Cardiac fibroblast (primary cell): Measurements from ENCODE around the gene CHST3.

Experiments used
- DNase-seq, 2 donors: peaks; one replicate each; pipeline versions ENCODE4 v3.0.0 to v3.0.0-alpha.2; 2010; ENCODE audit warnings: low read depth in 2 of 2
- H3K4me3 ChIP-seq, 2 donors: replicated peaks in 1 of 2; 1 replicate in 1 of 2; 2 replicates in 1 of 2; pipeline ENCODE4 v1.5.1; 2011; ENCODE audit warnings: low read depth in 2 of 2, low read length in 2 of 2, mild to moderate bottlenecking in 2 of 2, moderate library complexity in 1 of 2
- CTCF ChIP-seq: IDR thresholded peaks from one replicate; pipeline ENCODE4 v1.5.1; 2011; ENCODE audit warnings: low read depth, mild to moderate bottlenecking, low read length, inconsistent platforms

CHST3 gene

GRCh38 chr10:71938211-71938610 lies 26.0 kb upstream of the CHST3 start:
- no peak for TF ChIP-seq CTCF
- DNase-seq = no peak
- no peak overlapping the region for H3K4me3 ChIP-seq

- H3K4me3 ChIP-seq = no peak overlapping the region
- no peak for TF ChIP-seq CTCF
- DNase-seq = no peak
These were observed 24.9 kb upstream of the CHST3 start for GRCh38 chr10:71939304-71939703.

- no peak for TF ChIP-seq CTCF
- H3K4me3 ChIP-seq = no peak overlapping the region
- DNase-seq = no peak
These were observed 24.2 kb upstream of the CHST3 start for GRCh38 chr10:71939861-71940474.

- TF ChIP-seq CTCF = no peak
- no peak for DNase-seq
These were observed 23.4 kb upstream of the CHST3 start for GRCh38 chr10:71940752-71941151.

GRCh38 chr10:71941318-71941717 lies 22.9 kb upstream of the CHST3 start:
- TF ChIP-seq CTCF = no peak
- no peak for DNase-seq
- no peak overlapping the region for H3K4me3 ChIP-seq

More at GRCh38 chr10:71940752-71941151, 23.4 kb upstream of the CHST3 start:
- H3K4me3 ChIP-seq = no peak overlapping the region

GRCh38 chr10:71945819-71946474 lies 18.2 kb upstream of the CHST3 start:
- no peak for DNase-seq
- H3K4me3 ChIP-seq = no peak overlapping the region
- TF ChIP-seq CTCF = no peak
